Nephron progenitor cell (in vitro differentiated cells): ENCODE measurements around the gene NCOA1.
"Not testable (repeated sequence)": the region's sequence is repeated elsewhere in the genome, so short reads cannot be mapped to it uniquely, and the experiment has no call there.

Experiments used
- DNase-seq: peaks from one replicate; pipeline ENCODE4 v3.0.0; 2021
- H3K27ac Mint-ChIP-seq: 2 replicates; pipeline ENCODE4 v1.8.0; 2021; ENCODE audit warnings: mild to moderate bottlenecking, moderate library complexity, mixed read lengths
- H3K27me3 Mint-ChIP-seq: 2 replicates; pipeline ENCODE4 v1.8.0; 2021; ENCODE audit warnings: mild to moderate bottlenecking, low read depth, mixed read lengths; ENCODE audit not compliant: poor library complexity
- H3K36me3 Mint-ChIP-seq: 2 replicates; pipeline ENCODE4 v1.8.0; 2021; ENCODE audit warnings: low read depth, mixed read lengths
- H3K4me1 Mint-ChIP-seq: 2 replicates; pipeline ENCODE4 v1.8.0; 2021; ENCODE audit warnings: mixed read lengths
- H3K4me3 Mint-ChIP-seq: 2 replicates; pipeline ENCODE4 v1.8.0; 2021; ENCODE audit warnings: mild to moderate bottlenecking, moderate library complexity, mixed read lengths
- H3K9me3 Mint-ChIP-seq: 2 replicates; pipeline ENCODE4 v1.8.0; 2021; ENCODE audit warnings: mild to moderate bottlenecking, moderate library complexity, mixed read lengths
- TF ChIP-seq, protein P1 (sequence below): fragments of 200-600 bp; sonication (generic); IDR thresholded peaks from 2 replicates; pipeline ENCODE4 v1.5.0; 2021; ENCODE audit warnings: antibody characterized with exemption

NCOA1 gene

DNA sequence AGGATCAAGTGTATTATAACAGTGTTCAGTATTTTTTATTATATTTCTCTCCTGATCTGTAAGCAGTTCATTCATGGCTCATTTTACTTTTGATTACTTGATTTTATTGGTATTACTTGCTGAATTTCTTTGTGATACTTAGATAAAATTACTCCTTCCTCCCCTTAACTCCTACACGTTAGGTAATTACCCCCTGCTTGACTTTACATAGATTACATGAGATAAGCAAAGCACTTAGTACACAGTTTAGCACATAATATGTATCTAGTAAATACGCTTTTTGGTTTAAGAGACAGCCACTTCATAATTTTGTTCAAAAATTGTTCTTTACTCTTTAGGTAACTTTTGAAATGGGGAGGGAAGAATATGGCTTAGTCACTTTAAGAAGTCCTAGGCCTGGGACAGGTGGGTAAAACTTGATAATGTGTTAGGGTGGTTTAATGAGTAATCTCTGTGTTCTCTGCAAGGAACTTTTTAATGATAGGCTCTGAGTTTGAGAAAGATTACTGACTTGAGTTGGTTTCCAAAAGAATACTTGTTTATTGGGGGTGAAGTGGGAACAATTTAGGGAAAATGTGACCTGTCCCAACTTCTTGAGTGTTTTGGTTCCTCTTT, 80.9 kb downstream of the NCOA1 start:
- Mint-ChIP-seq H3K27me3 (no peaks in the 10 kb centered on the region), H3K27ac (no peak overlapping the region), H3K36me3 (peaks cover 12% of the 10 kb centered on the region), H3K4me1 (no peaks in the 10 kb centered on the region), H3K9me3 (peaks cover 3% of the 10 kb centered on the region), H3K4me3 (no peak overlapping the region)
- no peak for DNase-seq
- TF ChIP-seq, protein P1, sequence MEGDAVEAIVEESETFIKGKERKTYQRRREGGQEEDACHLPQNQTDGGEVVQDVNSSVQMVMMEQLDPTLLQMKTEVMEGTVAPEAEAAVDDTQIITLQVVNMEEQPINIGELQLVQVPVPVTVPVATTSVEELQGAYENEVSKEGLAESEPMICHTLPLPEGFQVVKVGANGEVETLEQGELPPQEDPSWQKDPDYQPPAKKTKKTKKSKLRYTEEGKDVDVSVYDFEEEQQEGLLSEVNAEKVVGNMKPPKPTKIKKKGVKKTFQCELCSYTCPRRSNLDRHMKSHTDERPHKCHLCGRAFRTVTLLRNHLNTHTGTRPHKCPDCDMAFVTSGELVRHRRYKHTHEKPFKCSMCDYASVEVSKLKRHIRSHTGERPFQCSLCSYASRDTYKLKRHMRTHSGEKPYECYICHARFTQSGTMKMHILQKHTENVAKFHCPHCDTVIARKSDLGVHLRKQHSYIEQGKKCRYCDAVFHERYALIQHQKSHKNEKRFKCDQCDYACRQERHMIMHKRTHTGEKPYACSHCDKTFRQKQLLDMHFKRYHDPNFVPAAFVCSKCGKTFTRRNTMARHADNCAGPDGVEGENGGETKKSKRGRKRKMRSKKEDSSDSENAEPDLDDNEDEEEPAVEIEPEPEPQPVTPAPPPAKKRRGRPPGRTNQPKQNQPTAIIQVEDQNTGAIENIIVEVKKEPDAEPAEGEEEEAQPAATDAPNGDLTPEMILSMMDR = no peak

DNA sequence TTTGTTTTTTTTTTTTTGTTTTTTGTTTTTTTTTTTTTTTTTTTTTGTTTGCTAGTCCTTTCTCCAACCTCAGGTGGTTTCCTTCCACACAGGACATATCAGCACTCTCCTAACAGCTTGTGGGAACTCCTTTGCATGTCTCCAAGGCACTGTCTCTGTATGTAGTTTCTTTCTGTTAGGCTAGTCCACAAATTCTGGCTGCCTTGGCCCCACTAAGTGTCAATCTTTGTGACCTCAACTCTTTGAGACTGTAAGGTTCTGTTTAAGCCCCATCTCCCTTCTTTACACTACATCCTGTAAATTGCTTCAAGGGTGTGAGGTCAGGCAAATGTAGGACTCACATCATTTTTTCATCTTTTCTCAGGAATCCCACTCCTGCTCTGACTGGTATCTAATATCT, 85.1 kb downstream of the NCOA1 start:
- Mint-ChIP-seq H3K4me3 (no peak overlapping the region), H3K36me3 (peaks cover 7% of the 10 kb centered on the region), H3K9me3 (peaks cover 1% of the 10 kb centered on the region), H3K27ac (no peak overlapping the region), H3K27me3 (no peaks in the 10 kb centered on the region), H3K4me1 (peaks cover 10% of the 10 kb centered on the region)
- TF ChIP-seq, protein P1 = no peak
- no peak for DNase-seq

DNA sequence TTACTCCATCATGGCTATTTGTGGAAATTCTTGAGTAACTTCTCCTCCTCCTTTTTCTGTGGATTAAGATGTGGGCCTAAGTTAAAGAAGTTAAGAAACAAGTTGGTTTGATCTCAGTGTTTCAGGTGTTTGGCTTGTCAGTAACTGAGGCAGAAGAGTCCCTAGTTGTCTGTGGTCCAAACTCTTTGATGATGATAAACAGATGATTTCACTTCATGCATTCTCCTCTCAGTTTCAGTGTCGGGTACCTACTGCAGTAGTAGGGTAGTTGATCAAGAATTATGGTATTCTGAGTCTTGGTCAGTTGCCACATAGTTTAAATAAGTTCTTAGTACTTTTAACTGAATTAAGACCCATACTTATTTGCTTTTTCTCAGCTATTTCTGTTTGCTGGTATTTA, 85.6 kb downstream of the NCOA1 start:
- Mint-ChIP-seq H3K4me3 (no peak overlapping the region), H3K36me3 (peaks cover 12% of the 10 kb centered on the region), H3K9me3 (peaks cover 5% of the 10 kb centered on the region), H3K27ac (no peak overlapping the region), H3K4me1 (peaks cover 10% of the 10 kb centered on the region), H3K27me3 (no peaks in the 10 kb centered on the region)
- TF ChIP-seq, protein P1 = no peak
- no peak for DNase-seq

DNA sequence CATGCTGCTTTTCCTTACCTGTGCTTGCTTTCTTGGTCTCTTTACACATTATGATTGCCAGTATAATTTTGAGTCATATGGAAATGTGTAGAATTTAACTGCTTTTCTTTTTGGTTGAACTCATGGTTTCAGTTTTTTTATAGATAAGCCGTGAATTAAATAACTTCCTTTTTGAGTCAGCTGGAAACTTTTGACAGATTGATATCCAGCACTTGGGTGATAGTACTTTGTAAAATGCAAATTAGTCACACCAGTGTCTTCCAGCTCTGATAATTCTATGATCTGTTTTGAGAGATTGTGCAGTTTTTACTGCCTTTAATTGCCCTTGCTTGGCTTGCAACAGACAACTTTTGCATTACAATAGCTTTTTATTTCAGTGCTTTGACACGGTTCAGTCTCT, 86.4 kb downstream of the NCOA1 start:
- no peaks in the 10 kb centered on the region for H3K27me3 Mint-ChIP-seq
- peaks cover 14% of the 10 kb centered on the region for H3K9me3 Mint-ChIP-seq
- peaks cover 10% of the 10 kb centered on the region for H3K4me1 Mint-ChIP-seq
- no peak overlapping the region for H3K4me3 Mint-ChIP-seq
- DNase-seq = no peak
- no peak overlapping the region for H3K27ac Mint-ChIP-seq
- TF ChIP-seq, protein P1 = no peak
- peaks cover 21% of the 10 kb centered on the region for H3K36me3 Mint-ChIP-seq

DNA sequence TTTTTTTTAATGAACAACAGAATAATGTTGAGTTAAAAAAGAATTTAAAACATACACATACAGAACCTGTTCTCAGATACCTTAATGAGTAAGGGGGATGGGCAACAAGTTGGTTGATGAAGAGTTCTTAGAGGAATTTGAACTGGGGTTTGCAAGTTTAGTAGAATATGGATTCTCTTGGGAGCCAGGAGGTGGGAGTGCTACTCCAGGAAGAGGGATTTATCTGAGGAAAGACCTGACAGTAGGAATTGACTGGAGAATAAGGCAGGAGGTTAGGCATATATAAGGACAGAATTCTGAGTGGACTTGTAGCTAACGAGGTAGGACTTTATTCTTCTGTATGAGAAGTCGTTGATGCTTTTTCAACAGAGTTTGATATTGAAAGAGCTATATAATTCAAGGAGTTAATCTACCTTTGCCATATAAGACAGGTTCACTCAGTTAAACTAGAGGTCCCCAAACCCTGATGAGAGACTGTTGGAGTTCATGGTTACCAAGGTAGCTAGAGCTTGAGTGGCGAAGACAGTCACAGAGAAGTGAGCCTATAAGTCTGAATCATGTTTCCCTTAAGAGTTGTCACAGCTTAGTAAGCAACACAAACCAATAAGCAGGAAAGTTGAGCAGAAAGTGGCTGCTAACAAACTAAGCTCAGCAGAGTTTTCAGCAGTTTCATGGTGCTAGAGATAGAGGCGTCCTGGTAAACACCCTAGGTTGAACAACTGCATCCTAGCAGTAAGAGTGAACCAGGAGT, 88.2 kb downstream of the NCOA1 start:
- H3K9me3 Mint-ChIP-seq = peaks cover 23% of the 10 kb centered on the region
- TF ChIP-seq, protein P1 = no peak
- H3K27me3 Mint-ChIP-seq = no peaks in the 10 kb centered on the region
- H3K4me3 Mint-ChIP-seq = no peak overlapping the region
- H3K27ac Mint-ChIP-seq = no peak overlapping the region
- peaks cover 10% of the 10 kb centered on the region for H3K4me1 Mint-ChIP-seq
- peaks cover 31% of the 10 kb centered on the region for H3K36me3 Mint-ChIP-seq
- no peak for DNase-seq

DNA sequence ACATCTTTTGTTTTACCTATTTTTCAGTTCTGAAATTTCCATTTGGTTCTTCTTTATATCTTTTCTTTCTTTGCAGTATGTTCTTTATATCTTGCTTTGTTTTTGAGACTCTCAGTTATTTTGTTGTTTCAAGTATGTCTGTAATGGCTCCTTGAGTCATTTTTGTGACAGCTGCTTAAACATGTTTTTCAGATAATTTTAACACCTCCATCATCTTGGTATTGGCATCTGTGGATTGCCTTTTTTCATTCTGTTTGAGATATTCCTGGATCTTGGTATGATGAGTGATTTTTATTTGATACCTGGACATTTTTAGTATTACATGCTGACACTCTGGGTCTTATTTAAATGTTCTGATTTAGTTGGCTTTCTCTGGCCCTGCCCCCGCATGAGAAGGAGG, 89.5 kb downstream of the NCOA1 start:
- Mint-ChIP-seq H3K4me1 (peaks cover 10% of the 10 kb centered on the region), H3K9me3 (peaks cover 23% of the 10 kb centered on the region), H3K36me3 (peaks cover 31% of the 10 kb centered on the region), H3K4me3 (no peak overlapping the region), H3K27me3 (no peaks in the 10 kb centered on the region), H3K27ac (no peak overlapping the region)
- TF ChIP-seq, protein P1 = no peak
- no peak for DNase-seq

DNA sequence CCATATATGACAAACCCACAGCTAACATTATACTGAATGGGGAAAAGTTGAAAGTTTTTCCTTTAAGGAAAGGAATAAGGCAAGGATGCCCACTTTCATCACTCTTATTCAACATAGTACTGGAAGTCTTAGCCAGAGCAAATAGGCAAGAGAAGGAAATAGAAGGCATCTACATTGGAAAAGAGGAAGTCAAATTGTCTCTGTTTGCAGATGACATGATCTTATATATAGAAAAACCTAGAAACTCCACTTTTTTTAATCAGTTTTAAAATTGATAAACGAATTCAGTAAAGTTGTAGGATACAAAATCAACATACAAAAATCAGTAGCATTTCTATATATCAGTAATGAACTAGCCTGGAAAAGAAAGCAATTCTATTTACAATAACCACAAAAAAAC, 90.9 kb downstream of the NCOA1 start:
- not testable (repeated sequence) for H3K27ac Mint-ChIP-seq, DNase-seq, H3K4me3 Mint-ChIP-seq, H3K27me3 Mint-ChIP-seq
- Mint-ChIP-seq H3K36me3 (peaks cover 39% of the 10 kb centered on the region), H3K9me3 (peaks cover 23% of the 10 kb centered on the region), H3K4me1 (peaks cover 10% of the 10 kb centered on the region)
